Nephron progenitor cell (in vitro differentiated cells): ENCODE results near the gene F8A3.

ENCODE experiments used
- DNase-seq: peaks from one replicate; pipeline ENCODE4 v3.0.0; 2021
- H3K27ac Mint-ChIP-seq: 2 replicates; pipeline ENCODE4 v1.8.0; 2021; ENCODE audit warnings: mild to moderate bottlenecking, moderate library complexity, mixed read lengths
- H3K27me3 Mint-ChIP-seq: 2 replicates; pipeline ENCODE4 v1.8.0; 2021; ENCODE audit warnings: mild to moderate bottlenecking, low read depth, mixed read lengths; ENCODE audit not compliant: poor library complexity
- H3K36me3 Mint-ChIP-seq: 2 replicates; pipeline ENCODE4 v1.8.0; 2021; ENCODE audit warnings: low read depth, mixed read lengths
- H3K4me1 Mint-ChIP-seq: 2 replicates; pipeline ENCODE4 v1.8.0; 2021; ENCODE audit warnings: mixed read lengths
- H3K4me3 Mint-ChIP-seq: 2 replicates; pipeline ENCODE4 v1.8.0; 2021; ENCODE audit warnings: mild to moderate bottlenecking, moderate library complexity, mixed read lengths
- H3K9me3 Mint-ChIP-seq: 2 replicates; pipeline ENCODE4 v1.8.0; 2021; ENCODE audit warnings: mild to moderate bottlenecking, moderate library complexity, mixed read lengths
- CTCF ChIP-seq: fragments of 200-600 bp; sonication (generic); IDR thresholded peaks from 2 replicates; pipeline ENCODE4 v1.5.0; 2021; ENCODE audit warnings: antibody characterized with exemption

F8A3 gene

DNA sequence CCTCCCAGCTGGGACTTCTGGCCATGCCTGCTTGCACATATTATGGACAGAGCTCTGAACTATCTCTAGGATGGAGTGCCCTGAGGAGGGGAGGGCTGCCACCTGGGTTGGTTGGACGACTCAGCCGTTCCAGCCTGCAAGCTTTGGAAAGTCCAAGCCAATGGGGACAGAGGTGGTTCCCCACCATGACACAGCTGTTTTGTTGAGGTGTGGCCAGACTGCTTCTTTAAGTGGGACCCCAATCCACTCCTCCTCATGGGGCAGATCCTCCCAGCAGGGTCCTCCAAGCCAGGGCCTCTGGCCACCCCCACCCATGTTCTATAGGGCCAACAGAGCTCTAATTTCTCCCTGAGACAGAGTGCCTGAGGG lies 22.7 kb downstream of the F8A3 start:
- H3K9me3 Mint-ChIP-seq = peaks cover 84% of the 10 kb centered on the region
- H3K4me1 Mint-ChIP-seq = no peaks in the 10 kb centered on the region
- no peak overlapping the region for H3K27ac Mint-ChIP-seq
- TF ChIP-seq CTCF = no peak
- no peak for DNase-seq
- peaks cover 20% of the 10 kb centered on the region for H3K36me3 Mint-ChIP-seq
- H3K27me3 Mint-ChIP-seq = no peaks in the 10 kb centered on the region
- no peak overlapping the region for H3K4me3 Mint-ChIP-seq

DNA sequence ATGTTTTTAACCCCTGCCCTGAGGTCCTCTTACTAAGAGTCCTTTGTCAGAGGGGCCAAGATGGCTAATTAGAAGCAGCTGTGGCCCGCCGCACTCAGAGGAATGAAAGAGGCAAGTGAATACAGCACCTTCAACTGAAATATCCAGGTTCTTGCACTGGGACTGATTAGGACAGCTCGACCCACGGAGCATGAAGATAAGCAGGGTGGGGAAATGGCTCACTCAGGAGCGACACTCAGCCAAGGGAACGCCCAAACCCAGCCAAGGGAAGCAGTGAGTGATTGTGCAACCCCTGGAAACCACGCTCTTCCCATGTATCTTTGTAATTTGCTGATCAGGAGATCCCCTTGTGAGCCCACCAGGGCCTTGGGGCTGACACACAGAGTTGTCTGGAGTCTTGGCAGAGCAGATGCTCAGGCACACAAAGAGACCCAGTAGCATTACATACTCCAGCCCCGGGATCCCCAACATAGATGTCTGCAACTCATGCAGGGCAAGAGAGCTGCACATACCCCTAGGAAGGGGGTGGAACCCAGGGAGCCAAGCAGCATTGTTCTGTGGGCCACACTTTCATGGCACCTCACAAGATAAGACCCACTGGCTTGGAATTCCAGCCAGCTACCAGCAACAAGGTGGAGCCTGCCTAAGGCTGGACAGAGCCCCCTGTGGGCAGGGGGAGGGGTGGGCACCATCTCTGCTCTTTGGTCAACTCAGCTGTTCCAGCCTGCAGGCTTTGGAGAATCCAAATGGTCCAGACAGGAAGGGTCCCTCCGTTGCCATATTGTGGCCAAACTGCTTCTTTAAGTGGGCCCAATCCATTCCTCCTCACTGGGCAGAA lies 23.3 kb downstream of the F8A3 start:
- H3K9me3 Mint-ChIP-seq = peaks cover 83% of the 10 kb centered on the region
- H3K4me1 Mint-ChIP-seq = no peaks in the 10 kb centered on the region
- H3K27ac Mint-ChIP-seq = no peak overlapping the region
- no peak for DNase-seq
- peaks cover 14% of the 10 kb centered on the region for H3K36me3 Mint-ChIP-seq
- H3K27me3 Mint-ChIP-seq = no peaks in the 10 kb centered on the region
- no peak for TF ChIP-seq CTCF
- H3K4me3 Mint-ChIP-seq = no peak overlapping the region

GRCh38 chrX:155417769-155418168 lies 40.7 kb downstream of the F8A3 start:
- Mint-ChIP-seq H3K9me3 (peaks cover 47% of the 10 kb centered on the region), H3K27me3 (no peaks in the 10 kb centered on the region)

More at GRCh38 chrX:155417769-155418168, 40.7 kb downstream of the F8A3 start:
- Mint-ChIP-seq H3K27ac (no peak overlapping the region), H3K36me3 (peaks cover 6% of the 10 kb centered on the region), H3K4me1 (no peaks in the 10 kb centered on the region), H3K4me3 (no peak overlapping the region)
- TF ChIP-seq CTCF = no peak
- DNase-seq = no peak
